GM21360 (cell line): ENCODE results near the gene RSPH9.
"Not testable (repeated sequence)": the region's sequence is repeated elsewhere in the genome, so short reads cannot be mapped to it uniquely, and the experiment has no call there.

Source experiments
- ATAC-seq: cut with Tn5 transposase; IDR thresholded peaks from one replicate; pipeline ENCODE4 v1.9.1; 2021; ENCODE audit warnings: mild to moderate bottlenecking, moderate library complexity; ENCODE audit not compliant: unreplicated experiment

Gene RSPH9

GRCh38 chr6:43682724-43683429 lies 38.0 kb downstream of the RSPH9 start:
- no peak for ATAC-seq

- no peak for ATAC-seq
Measured at GRCh38 chr6:43683708-43684455, 39.0 kb downstream of the RSPH9 start.

GRCh38 chr6:43687079-43687436 lies 42.2 kb downstream of the RSPH9 start:
- ATAC-seq, result no peak

DNA sequence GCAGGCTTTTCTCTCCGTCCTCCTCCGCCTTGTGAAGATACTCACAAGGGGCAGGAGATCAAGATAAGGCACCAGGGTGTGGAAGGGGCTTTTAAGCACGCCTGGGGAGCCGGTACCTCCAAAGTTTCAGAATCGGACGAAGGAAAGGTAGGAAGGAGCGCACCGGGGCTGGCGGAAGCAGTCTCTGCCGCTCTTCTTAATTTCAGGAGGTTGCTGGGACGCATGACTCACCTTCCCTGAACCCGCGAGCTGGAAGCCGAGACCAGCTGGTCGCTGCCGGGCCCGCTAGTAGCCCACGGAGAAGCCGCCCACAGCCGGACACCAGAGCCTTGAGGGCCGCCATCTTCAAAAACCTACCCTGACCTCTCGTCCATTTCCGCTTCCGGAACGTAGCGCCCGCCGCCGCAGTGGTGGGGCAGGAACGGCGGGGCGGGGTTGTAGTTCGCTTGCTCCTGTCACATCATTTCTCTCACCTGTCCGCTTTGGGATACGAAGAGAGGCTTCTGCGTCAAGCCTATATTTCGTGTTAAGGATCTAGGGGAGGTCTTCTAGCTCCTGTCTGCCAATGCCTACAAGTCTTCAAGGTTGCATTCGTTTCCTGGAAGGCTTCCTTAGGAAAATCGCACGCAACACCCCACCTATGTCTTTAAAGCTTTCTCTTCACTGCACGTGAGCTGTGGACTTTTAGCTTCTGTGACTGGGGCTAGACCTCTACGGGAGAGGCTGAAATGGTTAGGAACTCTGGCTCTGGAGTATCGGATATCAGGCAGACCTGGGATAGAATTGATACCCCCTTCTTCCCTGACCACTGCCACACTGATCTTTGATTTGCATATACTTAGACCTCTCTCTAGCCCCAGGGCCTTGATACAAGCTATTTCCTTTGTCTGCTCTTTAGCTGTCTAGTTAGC lies 42.9 kb downstream of the RSPH9 start, which contains the start of gene MRPS18A:
MRPS18A (minus strand) TSS at position 355 of the 911 bp plus-strand sequence; CDS start at position 343, 12 bp downstream.
- peak; percentile 87 for ATAC-seq

DNA sequence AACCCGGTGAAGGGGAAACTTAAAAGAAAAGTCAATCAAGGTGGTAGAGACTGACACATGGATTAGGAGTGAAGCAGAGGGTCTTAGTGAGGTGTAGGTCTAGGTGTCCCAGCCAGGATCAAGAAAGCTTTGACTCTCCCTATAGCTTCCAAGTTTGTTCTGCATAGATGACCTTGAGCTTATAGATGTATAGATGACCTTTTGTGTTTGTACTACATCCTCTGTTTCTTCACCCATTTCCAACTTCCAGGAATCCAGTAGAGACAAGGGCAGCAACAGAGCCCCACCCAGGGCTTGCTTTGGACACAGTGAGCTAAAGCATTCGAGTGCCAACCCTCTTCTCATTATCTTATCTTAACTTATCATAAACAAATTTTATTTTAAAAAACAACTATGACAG lies 44.6 kb downstream of the RSPH9 start:
- ATAC-seq, result no peak

GRCh38 chr6:43695215-43695966 lies 50.6 kb downstream of the RSPH9 start:
- ATAC-seq, result no peak

DNA sequence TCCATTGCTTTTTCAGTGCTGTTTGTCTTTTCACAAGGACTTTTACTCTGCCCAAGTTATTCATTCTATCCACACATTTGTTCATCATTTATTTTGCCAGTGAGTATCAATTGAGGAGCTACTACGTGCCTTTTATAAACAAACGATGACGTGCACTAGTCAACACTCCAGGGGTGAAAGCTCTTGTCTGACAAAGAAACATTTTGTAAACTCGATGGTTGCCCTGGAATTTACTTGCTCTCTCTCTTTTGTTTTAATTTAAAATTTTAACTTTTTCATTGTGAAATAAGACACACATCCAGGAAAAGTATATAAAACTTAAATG lies 51.1 kb downstream of the RSPH9 start:
- no peak for ATAC-seq

GRCh38 chr6:43697421-43697820 lies 52.6 kb downstream of the RSPH9 start:
- no peak for ATAC-seq

- no peak for ATAC-seq
Measured at GRCh38 chr6:43698584-43699349, 53.9 kb downstream of the RSPH9 start.

- ATAC-seq, result no peak
Measured at GRCh38 chr6:43699564-43700186, 54.8 kb downstream of the RSPH9 start.

DNA sequence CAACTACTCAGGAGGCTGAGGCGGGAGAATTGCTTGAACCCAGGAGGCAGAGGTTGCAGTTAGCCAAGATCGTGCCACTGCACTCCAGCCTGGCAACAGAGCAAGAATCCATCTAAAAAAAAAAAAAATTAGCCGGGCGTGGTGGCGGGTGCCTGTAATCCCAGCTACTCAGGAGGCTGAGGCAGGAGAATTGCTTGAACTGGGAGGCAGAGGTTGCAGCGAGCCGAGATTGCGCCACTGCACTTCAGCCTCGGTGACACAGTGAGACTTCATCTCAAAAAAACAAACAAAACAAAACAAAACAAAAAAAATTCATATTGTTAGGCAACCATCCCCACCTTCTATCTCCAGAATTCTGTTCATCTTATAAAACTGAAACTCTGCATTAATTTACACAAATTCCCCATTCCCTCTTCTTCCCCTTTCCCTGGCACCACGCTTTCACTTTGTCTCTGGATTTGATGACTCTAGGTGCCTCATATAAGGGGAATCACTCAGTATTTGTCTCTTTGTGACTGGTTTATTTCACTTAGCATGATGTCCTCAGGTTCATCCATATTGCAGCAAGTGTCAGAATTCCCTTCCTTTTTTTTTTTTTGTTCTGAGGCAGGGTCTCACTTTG lies 56.2 kb downstream of the RSPH9 start:
- not testable (repeated sequence) for ATAC-seq

DNA sequence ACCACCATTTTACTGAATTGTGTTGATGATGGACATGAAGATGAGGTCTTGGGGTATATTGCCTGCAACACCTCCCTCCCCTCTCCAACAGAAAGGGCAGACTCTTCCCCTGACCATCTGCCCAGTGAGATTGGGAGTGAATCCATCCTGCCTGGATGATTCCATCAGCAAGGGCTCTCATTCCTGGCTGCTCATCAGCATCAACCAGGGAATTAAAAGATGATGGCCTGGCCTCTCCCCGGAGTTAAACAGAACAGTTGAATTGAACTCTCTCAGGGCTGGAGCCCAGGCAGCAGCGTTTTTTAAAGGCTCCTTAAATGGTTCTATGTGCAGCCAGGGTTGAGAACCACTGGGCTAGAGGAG lies 57.3 kb downstream of the RSPH9 start:
- no peak for ATAC-seq

GRCh38 chr6:43702534-43703440 lies 58.0 kb downstream of the RSPH9 start:
- ATAC-seq, result peak; percentile 51

DNA sequence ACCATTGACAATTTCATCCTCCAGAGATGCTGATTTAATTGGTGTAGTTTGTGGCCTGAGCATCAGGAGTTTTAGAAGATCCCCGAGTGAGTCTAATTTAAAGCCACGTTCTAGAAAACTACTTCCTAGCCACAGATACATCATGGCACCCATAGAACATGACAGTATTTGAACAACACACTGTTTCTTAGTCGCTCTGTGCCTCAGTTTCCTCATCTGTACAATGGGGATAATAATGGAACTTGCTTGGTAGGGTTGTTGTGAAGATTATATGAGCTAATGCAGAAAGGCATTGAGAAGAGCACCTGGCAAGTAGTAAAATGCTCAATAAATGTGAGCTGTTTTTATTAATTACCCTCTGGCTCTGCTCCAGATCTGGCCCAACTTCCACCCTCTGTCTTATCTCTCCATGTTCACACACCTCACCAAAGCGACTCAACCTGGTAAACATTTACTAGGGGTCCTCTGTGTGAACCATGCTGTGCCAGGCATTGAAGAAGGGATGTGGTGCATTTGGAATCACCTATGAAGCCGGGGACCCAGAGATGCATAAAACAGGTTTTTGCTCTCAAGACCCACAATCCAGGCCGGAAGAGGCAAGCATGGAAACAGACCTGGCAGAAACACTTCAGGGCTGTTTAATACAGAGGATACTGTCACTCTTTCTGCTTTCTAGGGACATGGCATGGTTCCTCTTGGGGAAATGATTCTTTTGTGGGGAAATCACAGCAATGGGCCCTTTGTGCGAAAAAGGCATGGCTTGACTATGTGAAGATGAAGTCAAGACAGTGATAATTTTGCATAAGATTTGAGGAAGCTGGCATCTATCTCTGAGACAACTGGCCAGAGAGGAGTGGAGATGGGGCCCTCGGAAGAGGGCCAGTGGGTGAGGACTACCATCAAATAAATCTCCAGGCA lies 58.9 kb downstream of the RSPH9 start:
- ATAC-seq, result no peak

- no peak for ATAC-seq
Measured at GRCh38 chr6:43705996-43706395, 61.2 kb downstream of the RSPH9 start.

- ATAC-seq, result no peak
Measured at GRCh38 chr6:43706788-43707187, 62.0 kb downstream of the RSPH9 start.

- ATAC-seq, result no peak
Measured at GRCh38 chr6:43707269-43707668, 62.4 kb downstream of the RSPH9 start.
